HG03354 (cell line): ENCODE measurements around the gene FHOD3.
A peak's percentile ranks its signal among the peaks of the same experiment; 100 is the strongest.
"Not testable (repeated sequence)": the region's sequence is repeated elsewhere in the genome, so short reads cannot be mapped to it uniquely, and the experiment has no call there.

ENCODE experiments used
- ATAC-seq: cut with Tn5 transposase; IDR thresholded peaks from one replicate; pipeline ENCODE4 v1.9.1; 2021; ENCODE audit warnings: mild to moderate bottlenecking; ENCODE audit not compliant: unreplicated experiment, poor library complexity, severe bottlenecking

Gene FHOD3

DNA sequence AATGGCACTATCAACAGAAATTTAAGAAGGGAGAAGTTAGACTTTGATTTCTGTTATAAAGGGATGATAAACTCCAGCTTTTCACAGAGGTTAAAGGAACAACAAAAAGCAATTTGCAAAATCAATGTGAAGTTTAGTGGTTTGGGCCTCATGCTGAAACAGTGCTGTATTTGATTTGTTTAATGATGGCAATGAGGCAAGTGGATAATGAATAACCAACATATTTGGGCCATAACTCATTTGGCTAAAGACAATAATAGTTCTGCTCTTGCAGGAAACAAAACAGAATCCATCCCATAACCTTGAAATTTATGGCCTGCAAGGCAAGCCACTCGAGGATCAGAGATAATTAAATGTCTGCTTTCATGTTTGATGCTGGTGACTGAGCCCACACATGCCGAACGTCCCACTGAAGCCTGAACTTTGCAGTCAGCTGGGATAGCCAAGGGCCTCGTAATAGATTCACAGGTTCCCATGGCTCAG is 474.8 kb downstream of the FHOD3 start:
- no peak for ATAC-seq

DNA sequence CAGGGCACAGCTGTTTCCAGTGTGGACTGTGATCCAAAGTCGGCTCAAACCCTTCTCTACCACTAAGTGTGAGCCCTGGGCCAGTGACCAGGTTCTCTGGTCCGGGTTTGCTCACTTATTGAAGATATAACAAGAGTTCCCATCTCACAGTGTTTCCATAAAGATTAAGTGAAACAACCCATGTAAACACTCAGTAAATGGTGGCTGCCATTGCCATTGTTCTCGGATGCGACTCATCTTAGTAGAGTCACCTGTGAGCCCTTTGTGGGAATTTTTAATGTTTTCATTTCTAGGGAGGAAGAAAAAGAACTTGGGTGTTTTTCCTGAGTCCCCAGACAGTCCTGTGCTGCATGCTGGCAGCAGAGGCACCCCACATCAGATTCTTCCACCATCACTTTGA is 477.9 kb downstream of the FHOD3 start:
- ATAC-seq, result no peak

DNA sequence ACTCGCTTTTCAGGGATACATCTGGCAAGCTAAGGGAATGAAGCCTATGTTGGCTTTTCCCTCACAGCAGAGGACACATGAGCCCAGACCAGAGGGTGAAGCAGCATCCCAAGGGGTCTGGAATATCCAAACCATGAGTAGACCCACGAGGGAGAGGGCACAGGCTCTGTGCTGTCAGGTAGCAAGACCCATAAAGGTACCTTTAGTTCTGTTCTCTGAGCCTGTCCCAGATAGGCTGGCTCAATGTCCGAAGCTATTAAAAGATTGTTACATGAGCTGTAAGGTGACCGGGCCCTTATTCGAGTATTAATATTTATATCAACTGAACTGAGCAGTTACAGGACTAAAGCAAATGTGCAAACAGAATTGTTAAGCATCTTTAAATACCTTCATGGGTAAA is 479.1 kb downstream of the FHOD3 start:
- no peak for ATAC-seq

DNA sequence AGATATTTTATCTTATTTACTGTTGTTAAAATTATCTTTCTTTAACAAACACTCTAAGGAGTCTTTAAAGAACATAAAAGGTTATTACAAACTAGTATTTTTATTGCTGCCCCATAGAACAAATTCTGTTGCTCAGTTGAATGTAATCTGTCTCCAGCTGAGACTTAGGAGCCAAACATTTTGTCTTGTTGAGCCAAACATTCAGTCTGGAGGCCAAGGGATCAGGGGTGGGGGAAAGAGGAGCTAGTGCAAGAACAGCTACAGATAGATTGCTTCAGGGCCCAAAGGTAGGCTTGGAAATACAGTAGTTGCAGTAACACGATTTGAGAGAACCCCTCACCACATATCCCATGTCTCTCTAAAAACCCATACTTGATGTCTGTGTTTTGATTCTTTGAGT is 480.1 kb downstream of the FHOD3 start:
- ATAC-seq, result no peak

DNA sequence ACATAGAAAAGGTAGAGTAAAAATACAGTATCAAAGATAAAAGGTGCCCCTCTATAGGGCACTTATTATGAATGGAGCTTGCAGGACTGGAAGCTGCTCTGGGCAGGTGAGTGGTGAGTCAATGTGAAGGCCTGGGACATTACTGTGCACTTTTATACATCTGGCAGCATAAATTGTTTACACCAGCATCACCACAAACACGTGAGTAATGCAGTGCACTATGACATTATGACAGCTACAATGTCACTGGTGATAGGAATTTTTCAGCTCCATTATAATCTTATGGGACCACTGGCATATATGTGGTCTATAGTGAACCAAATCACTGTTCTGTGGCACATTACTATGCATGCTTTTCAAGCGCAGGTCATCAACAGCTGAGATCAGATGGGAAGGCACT is 483.2 kb downstream of the FHOD3 start:
- ATAC-seq, result no peak

DNA sequence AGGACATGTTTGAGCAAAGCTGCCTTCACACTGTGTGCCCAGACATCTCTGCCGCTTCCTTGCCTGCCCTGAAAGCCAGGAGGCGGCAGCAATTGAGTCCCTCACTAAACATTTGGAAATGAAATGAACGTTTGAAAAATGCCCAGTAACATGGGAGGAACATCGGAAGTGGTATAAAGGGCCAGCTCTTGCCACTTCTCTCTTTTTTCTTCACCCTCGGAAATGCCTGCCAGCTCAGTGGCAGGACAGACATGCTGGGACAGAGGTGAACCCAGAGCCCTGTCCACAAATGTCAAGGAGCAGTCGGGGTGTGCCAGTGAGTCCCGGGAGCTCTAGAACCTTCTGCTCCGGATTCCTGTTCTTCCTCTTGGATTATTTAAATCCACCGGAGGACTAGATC is 485.2 kb downstream of the FHOD3 start:
- no peak for ATAC-seq

DNA sequence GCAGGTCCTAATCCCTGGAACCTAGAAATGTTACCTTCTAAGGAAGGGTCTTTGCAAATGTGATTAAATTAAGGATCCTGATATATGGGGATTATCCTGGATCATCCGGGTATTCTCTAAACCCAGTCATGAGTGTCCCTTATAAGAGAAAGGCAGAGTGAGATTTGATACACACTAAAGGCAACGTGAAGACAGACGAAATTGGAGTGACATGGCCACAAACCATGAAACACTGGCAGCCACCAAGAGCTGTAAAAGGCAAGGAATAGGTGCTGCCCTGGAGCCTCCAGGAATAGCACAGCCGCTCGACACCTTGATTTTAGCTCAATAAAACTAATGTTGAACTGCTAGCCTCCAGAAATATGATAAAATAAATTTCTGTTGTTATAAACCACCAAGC is 486.3 kb downstream of the FHOD3 start:
- ATAC-seq, result no peak

DNA sequence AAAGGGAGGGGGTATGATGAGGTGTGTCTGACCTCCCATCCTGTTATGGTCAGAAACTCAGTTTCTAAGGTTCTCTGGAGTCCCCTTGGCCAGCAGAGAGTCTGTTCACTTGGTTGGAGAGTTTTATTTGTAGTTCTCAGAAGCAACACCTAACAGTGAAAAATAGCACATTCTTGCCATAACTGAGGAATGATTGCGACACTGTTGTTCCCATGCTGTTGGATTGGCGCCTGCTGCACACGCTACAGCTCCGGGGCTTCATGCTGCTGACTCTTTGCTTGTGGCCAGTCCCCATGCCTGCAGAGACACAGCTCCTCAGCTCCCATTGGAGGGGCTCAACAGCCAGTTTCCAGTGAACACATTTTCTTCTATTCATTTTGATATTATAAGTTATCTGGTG is 489.2 kb downstream of the FHOD3 start:
- no peak for ATAC-seq

DNA sequence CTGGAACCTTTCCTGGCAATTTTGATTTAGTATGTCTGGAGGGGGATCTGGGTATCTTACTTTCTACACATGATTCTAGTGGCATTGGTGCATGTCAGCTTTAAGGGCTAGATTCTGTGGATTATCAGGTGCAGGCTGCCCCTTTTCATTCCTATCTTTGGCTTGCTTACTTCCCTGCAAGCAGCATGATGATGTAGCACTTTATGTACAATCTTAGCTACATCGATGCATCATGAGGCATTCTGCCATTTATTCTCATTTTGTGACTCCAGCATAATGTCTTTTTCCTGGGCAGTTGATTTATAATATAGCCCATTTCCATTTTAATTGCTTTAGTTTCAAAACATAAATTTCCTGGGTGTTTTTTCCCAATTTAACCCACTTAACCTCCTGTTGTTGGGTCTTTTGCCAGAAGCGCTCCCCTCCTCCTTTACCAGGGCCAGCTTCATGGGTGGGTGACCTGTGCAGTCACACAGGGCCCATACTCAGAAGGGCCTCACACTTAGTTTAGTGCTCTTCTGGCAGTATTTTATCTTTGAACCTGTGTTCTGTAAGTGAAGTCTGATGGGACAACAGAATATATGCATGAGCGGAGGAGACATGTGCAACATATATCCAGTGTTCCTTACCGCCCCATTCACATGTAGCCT is 495.2 kb downstream of the FHOD3 start:
- ATAC-seq, result no peak

DNA sequence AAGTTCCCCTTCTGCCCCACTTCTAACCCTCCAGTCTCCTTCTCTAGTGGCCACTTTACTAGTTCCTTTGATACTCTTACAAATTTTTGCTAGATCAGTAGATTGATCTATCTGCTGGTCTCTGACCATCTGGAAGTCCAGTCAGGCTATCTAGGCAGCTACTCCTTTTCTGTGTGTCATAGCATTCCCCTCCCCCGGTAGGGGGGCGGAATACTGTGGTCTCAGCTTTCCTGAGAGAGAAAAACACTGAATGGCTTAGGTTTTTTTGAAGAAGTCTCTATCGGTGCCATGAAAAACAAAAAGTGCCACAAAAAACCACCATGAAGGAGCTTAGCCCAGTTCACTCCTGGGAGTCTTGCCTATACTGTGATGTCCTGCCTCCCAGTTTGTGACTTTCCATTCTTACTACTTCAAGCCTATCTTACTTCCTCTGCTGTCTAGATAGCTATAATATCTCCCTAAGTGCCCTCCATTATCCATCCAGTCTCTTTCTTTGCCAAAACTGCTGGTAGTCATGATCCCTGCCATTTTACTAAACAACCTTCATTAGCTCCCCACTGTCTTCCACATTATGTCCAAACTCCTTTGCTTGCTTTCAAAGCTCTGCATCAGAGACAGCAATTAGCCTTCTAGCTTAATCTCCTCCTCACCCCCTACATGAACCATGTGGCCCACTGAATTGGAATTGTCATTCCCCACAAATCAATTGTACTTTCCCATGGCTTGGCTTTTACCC is 501.4 kb downstream of the FHOD3 start:
- ATAC-seq, result no peak

DNA sequence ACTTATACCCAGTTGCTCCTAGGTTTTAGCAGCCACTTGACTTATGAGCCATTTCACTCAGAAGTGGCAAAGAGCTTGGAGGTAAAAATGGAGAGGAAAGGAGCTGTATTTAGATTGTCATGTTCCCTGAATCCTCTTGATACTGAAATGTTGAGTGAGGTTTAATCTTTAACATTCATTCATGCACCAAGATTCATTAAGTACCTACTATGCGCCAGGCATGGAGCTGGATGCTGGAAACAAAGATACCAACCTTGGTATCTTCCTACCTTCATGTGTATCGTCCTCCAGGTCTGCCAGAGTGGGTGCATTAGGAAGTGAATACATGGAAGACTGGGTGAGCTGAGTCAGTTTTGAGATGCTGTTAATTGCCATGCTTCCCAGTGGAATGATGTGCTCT is 507.6 kb downstream of the FHOD3 start:
- no peak for ATAC-seq

DNA sequence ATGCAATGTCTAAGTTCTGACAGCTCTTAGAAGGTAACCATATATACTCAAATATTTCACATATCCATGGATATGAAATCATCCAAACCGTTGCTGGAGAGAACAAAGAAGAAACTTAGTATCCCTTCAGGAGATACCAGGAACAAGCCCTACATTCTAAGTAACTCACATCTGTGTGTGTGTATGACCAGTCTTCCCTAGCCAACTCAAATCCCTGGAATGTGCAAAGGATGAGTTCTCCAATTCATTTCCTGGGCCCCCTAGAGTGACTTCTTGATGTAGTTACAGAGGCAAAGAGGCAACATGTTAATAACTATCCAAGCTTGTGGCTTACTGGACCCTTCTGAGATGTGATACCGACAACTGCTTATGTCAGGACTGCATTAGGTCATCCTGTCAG is 511.2 kb downstream of the FHOD3 start:
- ATAC-seq, result no peak

DNA sequence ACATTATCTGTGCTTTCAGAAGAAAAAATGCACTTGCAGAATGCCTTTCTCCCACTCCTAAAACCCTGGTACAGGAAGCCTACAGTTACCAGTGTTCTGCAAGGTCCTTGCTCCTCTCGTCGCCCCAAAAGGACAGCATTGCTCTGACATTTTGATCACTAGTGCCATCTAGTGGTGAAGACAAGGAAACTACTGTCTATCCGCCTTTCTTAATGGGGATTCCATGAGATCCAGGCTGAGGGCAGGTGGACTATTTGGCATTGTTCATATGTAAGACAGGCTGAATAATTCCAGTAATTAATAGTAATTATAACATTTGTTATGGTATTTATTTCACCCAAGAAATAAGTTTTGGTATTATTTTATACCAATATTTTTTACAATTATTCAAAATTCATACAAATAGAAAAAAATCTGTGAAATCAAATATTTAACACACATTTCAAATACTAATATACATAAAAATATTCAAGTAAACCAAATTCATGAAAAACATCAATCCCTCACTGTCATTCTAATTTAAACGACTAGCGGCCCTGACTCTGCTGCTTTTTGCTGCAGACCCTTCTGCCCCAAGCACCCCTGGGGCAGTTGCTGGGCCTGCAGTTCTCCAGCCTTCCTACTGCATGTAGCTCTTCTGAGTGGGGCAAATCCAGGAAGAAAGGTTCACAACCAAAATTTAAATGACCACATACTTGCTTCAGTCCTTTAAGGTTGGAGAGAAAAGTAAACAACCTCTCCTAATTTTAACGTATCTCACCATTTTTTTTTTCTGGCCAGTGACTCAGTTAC is 512.3 kb downstream of the FHOD3 start:
- ATAC-seq, result peak; percentile 99

DNA sequence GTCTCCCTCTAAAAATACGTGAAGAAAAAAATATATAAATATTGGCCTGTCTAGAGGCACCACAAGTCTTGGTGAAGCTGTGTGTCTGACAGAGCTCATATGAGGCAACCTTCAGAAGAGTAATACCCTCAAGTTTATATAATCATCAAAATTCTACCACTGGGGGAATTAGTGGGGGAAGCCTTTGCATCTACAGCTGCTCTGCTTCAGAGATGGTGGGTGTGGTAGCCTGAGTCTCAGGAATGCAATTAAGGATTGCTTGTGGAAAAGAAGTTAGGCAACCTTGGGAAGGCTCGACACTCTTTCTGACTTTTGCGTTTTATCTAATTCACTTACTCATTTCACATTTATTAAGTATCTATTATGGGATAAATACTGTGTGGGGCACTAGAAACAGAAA is 513.9 kb downstream of the FHOD3 start:
- ATAC-seq, result no peak

DNA sequence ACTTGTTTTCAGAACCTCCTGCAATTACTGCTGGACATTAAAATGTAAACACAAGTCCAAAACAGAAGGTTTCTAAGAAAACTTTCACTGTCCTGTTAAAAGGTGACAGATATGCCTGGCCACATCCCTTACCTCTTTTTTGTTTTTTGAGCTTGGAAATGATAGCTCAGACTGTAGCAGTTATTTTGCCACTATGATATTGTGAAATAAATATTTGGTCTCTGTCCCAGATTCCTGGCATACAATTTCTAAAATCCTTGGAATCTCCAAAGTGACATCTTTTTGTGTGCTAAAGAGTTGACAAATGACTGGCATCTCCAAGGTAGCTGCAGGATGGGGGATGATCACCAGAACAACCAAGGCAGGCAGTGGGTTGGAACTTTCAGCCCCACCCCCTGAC is 514.4 kb downstream of the FHOD3 start:
- ATAC-seq, result no peak

DNA sequence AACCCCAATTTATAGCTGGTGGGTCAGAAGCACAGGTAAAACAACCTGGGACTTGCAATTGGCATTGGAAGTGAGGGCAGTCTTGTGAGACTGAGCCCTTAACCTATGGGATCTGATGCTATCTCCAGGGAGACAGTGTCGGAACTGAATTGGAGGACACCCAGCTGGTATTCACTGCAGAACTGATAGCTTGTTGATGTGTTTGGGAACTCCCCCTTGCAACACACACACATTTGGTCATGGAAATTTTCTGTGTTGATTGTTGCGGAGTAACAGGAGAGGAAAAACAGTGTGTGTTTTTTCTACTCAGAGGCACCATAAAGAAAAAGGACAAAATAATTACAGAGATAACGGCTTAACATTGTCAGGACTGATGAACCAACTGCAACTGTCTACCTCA is 515.2 kb downstream of the FHOD3 start:
- no peak for ATAC-seq

DNA sequence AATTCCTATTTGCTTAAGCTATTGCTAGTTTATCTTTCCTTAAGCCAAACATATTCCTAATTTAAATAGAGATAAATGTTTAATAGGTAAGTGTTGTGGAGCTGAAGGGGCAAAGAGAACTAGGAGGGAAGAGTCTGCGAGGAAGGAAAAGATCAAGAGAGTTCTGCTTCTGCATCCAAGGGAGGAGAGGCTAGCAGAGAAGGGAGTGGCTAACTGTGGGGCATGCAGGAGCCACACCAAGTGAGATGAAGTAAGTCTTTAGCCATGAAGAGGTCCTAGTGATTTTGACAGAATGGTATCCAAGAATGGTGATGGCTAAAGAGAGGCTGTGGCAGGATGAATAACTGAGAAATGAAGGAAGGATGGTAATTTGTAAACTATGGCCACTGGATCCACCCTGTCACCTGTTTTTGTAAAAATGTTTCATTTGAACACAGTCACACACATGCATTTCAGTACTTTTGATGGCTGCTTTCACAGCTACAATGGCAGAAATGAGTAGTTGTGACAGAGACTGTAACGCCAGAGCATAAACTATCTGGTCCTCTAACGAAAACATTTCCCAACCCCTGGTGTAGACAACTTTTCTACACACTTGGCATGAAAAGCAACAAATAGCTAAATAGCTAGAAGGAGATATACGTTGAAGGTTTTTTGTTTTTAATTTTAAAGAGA is 515.7 kb downstream of the FHOD3 start:
- ATAC-seq, result no peak

DNA sequence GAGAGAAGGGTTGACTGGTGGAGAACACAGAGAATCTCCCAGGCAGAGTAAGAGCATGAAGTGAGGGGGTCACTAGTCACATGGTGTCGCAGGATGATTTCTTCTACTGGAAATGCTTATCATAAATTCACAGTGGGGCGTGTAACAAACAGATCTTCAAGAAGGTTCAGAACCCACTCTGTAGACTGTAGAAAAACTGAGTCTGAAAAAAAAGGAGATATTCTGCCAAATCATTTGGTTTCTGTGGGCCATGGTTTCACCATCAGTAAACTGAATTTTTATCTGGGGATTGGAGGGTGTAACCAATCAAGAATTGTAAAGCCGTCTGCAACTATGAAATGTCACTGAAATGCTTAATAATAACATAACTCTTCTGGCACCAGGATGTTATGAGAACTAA is 516.3 kb downstream of the FHOD3 start:
- ATAC-seq, result no peak

DNA sequence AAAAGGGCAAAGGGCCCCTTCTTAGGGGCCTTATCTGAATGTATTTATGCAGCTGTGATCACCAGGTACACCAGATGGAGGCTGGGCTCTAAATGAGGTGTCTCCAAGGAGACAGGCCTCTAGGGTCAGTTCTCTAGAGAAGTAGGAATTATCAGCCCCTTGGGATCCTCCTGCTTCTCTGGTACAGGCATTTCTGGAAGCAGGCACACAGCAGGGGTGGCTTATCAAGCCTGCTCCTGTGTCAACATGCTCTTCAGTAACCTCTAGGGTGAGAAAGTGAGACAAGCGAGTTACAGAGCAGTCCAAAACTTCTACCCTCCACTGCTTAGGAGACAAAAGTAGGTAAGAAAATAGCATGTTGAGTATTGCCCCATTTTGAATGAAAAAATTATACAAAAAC is 517.5 kb downstream of the FHOD3 start:
- no peak for ATAC-seq

DNA sequence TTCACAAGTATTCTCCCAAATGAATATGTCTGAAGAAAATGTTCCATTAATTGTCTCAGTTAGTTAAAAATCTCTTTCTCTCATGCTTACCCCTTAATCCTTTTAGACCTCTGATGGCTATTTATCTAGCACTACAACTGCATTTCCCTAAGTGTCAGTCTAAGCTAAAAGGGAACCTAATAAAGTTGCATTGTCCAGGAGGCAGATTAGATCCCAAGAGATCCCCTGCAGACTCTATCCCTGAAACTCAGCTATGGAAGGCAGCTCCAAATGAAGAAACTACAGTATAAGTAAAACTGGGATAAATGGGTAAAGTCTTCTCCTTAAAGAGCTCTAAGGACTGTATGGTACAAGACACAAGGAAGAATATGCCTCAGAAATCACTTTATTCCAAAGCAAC is 518.6 kb downstream of the FHOD3 start:
- ATAC-seq, result not testable (repeated sequence)
